Kidney (tissue), 14 donors: ENCODE measurements around the gene ANKRD9. TPM values are rescaled to one million over a fixed set of nuclear protein-coding genes. Genes with fewer than 3 reads are reported as not detected.

ENCODE experiments used
- DNase-seq, 5 donors: peaks; one replicate each; pipeline ENCODE4 v3.0.0-alpha.2; 2013 to 2020
- FAIRE-seq: peaks from 2 replicates; lab custom pipeline; 2012; peaks lifted over from hg19 to GRCh38; lab: Jason Lieb, UNC
- H3K27ac ChIP-seq, 2 donors: one replicate each; pipeline ENCODE4 v1.7.0; 2013; ENCODE audit warnings: low read depth in 2 of 2, low read length in 2 of 2, inconsistent platforms in 1 of 2
- H3K27me3 ChIP-seq: one replicate; pipeline ENCODE4 v1.7.1; 2013; ENCODE audit warnings: low read length, inconsistent platforms; ENCODE audit not compliant: control insufficient read depth, insufficient read depth
- H3K36me3 ChIP-seq, 3 donors: one replicate each; pipeline versions ENCODE4 v1.7.0 to v1.7.1; 2013; ENCODE audit warnings: low read length in 3 of 3, control low read depth in 1 of 3, inconsistent platforms in 1 of 3; ENCODE audit not compliant: insufficient read depth in 3 of 3, control insufficient read depth in 2 of 3
- H3K4me1 ChIP-seq, 3 donors: one replicate each; pipeline versions ENCODE4 v1.7.0 to v1.7.1; 2013; ENCODE audit warnings: low read length in 3 of 3, inconsistent platforms in 1 of 3, low read depth in 1 of 3; ENCODE audit not compliant: control insufficient read depth in 2 of 3, insufficient read depth in 2 of 3
- H3K4me3 ChIP-seq, 3 donors: one replicate each; pipeline versions ENCODE4 v1.7.0 to v1.8.1; 2013; ENCODE audit warnings: low read length in 3 of 3, control low read depth in 1 of 3, inconsistent platforms in 1 of 3
- H3K9ac ChIP-seq, 3 donors: one replicate each; pipeline versions ENCODE4 v1.7.0 to v1.7.1; 2013; ENCODE audit warnings: low read length in 3 of 3, control low read depth in 1 of 3, inconsistent platforms in 1 of 3
- H3K9me3 ChIP-seq, 3 donors: one replicate each; pipeline versions ENCODE4 v1.7.0 to v1.7.1; 2013; ENCODE audit warnings: low read length in 3 of 3, control low read depth in 1 of 3, inconsistent platforms in 1 of 3; ENCODE audit not compliant: control insufficient read depth in 2 of 3, insufficient read depth in 1 of 3
- intact Hi-C: fragments of 100-400 bp; cut with DNase I; formaldehyde crosslinking; loops from one replicate; pipeline ENCODE4 v1.11.1; 2022
- polyA plus RNA-seq: library from polyadenylated mRNA; stranded (reverse); fragments of 350-450 nt; fragmentation: Illumina TruSeq; extraction: RNeasy Lipid Tissue Mini Kit (QIAGEN cat#74804); gene quantifications from one replicate; pipeline ENCODE4 v1.2.3, GENCODE V29; 2014; ENCODE audit warnings: low read depth, low replicate concordance; ENCODE audit not compliant: insufficient read depth
- total RNA-seq: library from RNA; stranded (reverse); fragmentation: NEBNext Ultra II Directional; extraction: Animal tissue kit (Norgen Biotek cat#: 25700); gene quantifications from one replicate; pipeline ENCODE4 v1.2.1, GENCODE V29; 2021
- TF ChIP-seq, protein P1 (sequence below): IDR thresholded peaks from 3 replicates; pipeline ENCODE4 v1.5.1; 2012; ENCODE audit warnings: mild to moderate bottlenecking, moderate library complexity, borderline replicate concordance; ENCODE audit not compliant: insufficient read depth; ENCODE audit errors: extremely low read depth
- donor health status: control.
- donor health status: control.
- donor health status: control.
- donor health status: control.
- donor health status: control.
- donor health status: DM: yes; HTN: yes; CAD: no.
- donor health status: Normal renal cell carcinoma (clear cell type).

Gene ANKRD9
- total and polyA plus RNA-seq, 2 donors from 2014 or later = 18.7 to 26.0 TPM

DNA sequence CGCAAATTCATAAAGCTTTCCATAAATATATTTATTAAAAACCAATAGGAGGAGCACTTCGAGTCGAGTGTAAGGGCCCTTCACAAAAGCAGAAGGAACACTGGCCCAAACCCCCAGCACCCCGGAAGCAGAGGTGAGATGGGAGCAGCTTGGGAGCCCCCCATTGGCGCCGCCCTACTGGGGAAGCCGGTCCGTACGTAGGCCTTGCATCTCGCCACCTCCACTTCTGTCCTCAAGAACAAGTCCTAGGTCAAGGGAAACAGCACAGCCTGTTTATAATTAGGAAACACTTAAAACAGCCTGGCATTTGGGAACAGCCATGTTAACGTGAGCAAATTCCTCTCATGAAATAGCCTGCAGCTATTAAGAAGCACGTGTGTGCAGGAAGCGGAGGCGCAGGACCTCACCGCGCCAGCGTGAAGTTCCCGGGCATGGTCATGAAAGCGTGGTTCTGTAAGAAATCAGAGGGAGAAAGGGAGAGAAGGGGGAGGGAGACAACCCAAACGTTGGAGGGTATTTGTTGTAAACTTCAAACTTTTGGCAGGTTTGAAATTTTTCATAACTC lies 7.7 kb downstream of the ANKRD9 start:
- Histone ChIP-seq H3K9ac (no peak overlapping the region), H3K27me3 (no peaks in the 10 kb centered on the region), H3K4me1 (peaks cover 0 to 10% (median 0%) of the 10 kb centered on the region in 3 donors), H3K4me3 (no peak overlapping the region), H3K9me3 (no peaks in the 10 kb centered on the region), H3K27ac (no peak overlapping the region), H3K36me3 (peaks cover 0 to 14% (median 4%) of the 10 kb centered on the region in 3 donors)
- DNase-seq (peak in 1 of 5 donors; percentile 37), FAIRE-seq (no peak)
- intact Hi-C loops = no loop called here
- TF ChIP-seq, protein P1, sequence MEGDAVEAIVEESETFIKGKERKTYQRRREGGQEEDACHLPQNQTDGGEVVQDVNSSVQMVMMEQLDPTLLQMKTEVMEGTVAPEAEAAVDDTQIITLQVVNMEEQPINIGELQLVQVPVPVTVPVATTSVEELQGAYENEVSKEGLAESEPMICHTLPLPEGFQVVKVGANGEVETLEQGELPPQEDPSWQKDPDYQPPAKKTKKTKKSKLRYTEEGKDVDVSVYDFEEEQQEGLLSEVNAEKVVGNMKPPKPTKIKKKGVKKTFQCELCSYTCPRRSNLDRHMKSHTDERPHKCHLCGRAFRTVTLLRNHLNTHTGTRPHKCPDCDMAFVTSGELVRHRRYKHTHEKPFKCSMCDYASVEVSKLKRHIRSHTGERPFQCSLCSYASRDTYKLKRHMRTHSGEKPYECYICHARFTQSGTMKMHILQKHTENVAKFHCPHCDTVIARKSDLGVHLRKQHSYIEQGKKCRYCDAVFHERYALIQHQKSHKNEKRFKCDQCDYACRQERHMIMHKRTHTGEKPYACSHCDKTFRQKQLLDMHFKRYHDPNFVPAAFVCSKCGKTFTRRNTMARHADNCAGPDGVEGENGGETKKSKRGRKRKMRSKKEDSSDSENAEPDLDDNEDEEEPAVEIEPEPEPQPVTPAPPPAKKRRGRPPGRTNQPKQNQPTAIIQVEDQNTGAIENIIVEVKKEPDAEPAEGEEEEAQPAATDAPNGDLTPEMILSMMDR = no peak

DNA sequence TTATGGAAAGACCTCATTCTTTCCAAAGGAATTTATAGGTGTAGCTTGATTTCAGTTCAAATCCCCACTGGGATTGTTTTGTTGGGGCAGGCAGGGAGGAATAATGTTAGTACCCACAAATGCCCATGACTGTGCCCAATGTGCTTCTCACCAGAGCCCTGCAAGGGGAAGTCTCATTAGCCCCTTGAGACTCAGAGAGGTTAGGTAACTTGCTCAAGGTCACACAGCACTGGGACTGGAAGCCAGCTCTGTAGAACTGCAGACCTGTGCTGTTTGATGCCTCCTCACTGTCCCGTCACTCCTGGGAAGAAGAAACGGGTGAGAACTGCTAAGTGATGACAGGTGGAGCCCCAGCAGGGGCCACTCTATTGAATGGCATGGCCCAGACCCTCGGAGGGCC lies 8.9 kb downstream of the ANKRD9 start:
- Histone ChIP-seq H3K27me3 (no peaks in the 10 kb centered on the region), H3K9me3 (no peaks in the 10 kb centered on the region), H3K27ac (peak overlapping the region; percentile 18 to 22), H3K9ac (peak overlapping the region in 1 of 3 donors; percentile 9), H3K36me3 (peaks cover 0 to 11% (median 4%) of the 10 kb centered on the region in 3 donors), H3K4me3 (no peak overlapping the region), H3K4me1 (peaks cover 0 to 8% (median 0%) of the 10 kb centered on the region in 3 donors)
- intact Hi-C loops = no loop called here
- FAIRE-seq (no peak), DNase-seq (no peak)
- TF ChIP-seq, protein P1 = no peak

DNA sequence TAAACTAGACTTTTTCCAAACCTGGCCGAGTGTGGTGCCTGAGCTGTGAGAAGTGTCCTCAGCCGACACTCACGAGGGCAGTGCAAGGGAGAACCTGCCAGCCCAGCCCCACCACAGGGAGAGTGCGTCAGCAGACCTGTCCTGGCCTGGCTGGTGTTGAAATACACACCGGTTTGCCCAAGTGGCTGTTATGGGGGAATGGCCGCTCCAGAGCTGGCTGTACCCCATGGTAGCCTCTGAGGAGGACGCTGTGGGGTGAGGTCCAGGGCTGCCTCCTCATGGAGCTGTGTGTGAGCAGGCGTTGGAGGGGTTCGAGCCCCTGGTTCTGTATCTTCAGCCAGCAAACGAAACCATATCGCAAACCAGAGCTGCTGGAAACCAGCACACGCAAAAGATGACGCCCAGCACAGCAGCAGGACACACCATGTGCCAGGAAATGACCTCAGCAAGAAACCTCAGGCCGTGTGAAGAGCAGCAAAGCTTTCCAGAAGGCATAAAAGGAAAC lies 9.4 kb downstream of the ANKRD9 start:
- TF ChIP-seq, protein P1 = no peak
- Histone ChIP-seq H3K9ac (peak overlapping the region in 1 of 3 donors; percentile 9), H3K4me3 (no peak overlapping the region), H3K27me3 (no peaks in the 10 kb centered on the region), H3K27ac (peak overlapping the region; percentile 22 to 43), H3K4me1 (peaks cover 0 to 8% (median 0%) of the 10 kb centered on the region in 3 donors), H3K36me3 (peaks cover 0 to 11% (median 4%) of the 10 kb centered on the region in 3 donors), H3K9me3 (no peaks in the 10 kb centered on the region)
- no peak for FAIRE-seq
- intact Hi-C loops = no loop called here
- no peak for DNase-seq
